ENCODE data around the gene CT83.

The CT83 gene, protein sequence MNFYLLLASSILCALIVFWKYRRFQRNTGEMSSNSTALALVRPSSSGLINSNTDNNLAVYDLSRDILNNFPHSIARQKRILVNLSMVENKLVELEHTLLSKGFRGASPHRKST

DNA sequence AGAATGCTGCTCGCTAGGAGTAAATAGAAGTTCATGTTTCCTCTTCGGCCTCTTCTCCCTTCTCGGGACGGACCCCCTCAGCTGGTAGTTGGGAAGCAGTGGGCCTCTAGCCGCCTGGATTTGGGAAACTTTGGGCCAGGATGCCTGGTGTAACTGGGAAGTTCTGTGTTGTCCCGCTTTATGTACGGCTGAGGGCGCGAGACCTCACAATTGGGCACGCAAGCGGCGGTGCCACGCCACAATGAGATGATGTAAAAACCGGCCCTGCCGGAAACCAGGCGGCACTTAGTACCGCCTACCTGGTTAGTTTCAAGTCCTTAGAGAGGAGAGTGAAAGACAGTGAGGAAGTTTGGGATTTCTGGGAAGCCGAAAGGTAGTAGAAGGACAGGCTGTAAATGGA lies at the start of gene CT83:
Gene CT83 (minus strand): TSS at position 155 of the 400 bp plus-strand sequence. CDS start 120 bp downstream, at position 35.
- Histone ChIP-seq H2AFZ (ENCODE audit: low read length, unreplicated experiment) (no peak within 1 kb of the TSS), H3K27ac (ENCODE audit: low read depth, low read length) (no peak within 1 kb of the TSS), H3K36me3 (ENCODE audit: insufficient read depth, low read length) (no peaks in the 10 kb centered on the region), H3K27me3 (ENCODE audit: insufficient read depth, low read length) (no peaks in the 10 kb centered on the region), H3K4me3 (ENCODE audit: low read depth, low read length) (no peak within 1 kb of the TSS), H3K79me2 (ENCODE audit: control insufficient read depth, insufficient read depth, low read length, unreplicated experiment) (no peaks in the 10 kb centered on the region), H3K4me1 (ENCODE audit: control insufficient read depth, insufficient read depth, low read length, unreplicated experiment) (no peaks in the 10 kb centered on the region)

DNA sequence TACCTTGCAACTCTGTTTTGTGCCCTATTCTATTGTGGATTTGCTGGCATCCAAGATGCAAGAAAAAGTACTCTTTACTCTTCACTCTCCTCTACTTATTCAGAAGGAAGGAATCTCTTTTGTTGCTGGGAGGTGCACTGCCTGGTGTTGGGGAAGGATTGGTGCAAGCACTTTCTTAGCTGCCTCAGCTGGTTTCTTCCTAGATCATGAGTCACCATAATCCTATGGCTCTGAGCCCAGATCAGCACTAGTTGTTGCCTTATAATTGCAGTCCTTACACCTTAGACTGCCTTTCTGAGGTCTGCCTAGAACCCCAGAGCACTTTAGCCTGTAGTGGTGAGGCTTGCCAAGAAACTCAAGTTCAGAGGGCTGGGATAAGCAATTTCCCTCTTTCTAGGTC lies 37.0 kb upstream of the CT83 start:
- Histone ChIP-seq H3K4me1 (ENCODE audit: control insufficient read depth, insufficient read depth, low read length, unreplicated experiment) (no peaks in the 10 kb centered on the region), H3K4me3 (ENCODE audit: low read depth, low read length) (no peak overlapping the region), H3K27me3 (ENCODE audit: insufficient read depth, low read length) (no peaks in the 10 kb centered on the region), H3K79me2 (ENCODE audit: control insufficient read depth, insufficient read depth, low read length, unreplicated experiment) (no peaks in the 10 kb centered on the region), H3K36me3 (ENCODE audit: insufficient read depth, low read length) (no peaks in the 10 kb centered on the region), H3K27ac (ENCODE audit: low read depth, low read length) (no peak overlapping the region), H2AFZ (ENCODE audit: low read length, unreplicated experiment) (no peak overlapping the region)

DNA sequence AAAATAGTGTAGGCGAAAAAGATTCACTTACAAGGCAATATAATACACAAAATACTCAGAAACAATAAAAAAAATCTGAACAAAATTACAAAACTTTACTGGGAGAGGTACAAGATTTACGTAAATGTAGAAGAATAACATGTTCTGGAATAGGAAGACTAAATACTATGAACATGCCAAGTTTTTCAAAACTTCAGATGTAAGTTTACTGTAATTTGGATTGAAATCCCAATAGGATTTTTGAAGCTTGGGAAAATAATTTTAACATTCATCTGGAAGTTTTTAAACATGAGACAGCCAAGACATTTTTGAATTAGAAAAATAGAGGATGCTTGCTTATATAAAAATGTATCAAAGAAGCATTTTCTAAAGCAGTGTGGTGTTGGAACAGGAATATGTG lies 30.5 kb upstream of the CT83 start:
- no peaks in the 10 kb centered on the region for H3K79me2 ChIP-seq (ENCODE audit: control insufficient read depth, insufficient read depth, low read length, unreplicated experiment)
- peaks cover 4% of the 10 kb centered on the region for H3K4me1 ChIP-seq (ENCODE audit: control insufficient read depth, insufficient read depth, low read length, unreplicated experiment)
- no peak overlapping the region for H2AFZ ChIP-seq (ENCODE audit: low read length, unreplicated experiment)
- no peak overlapping the region for H3K27ac ChIP-seq (ENCODE audit: low read depth, low read length)
- H3K27me3 ChIP-seq (ENCODE audit: insufficient read depth, low read length), result no peaks in the 10 kb centered on the region
- H3K36me3 ChIP-seq (ENCODE audit: insufficient read depth, low read length), result no peaks in the 10 kb centered on the region
- no peak overlapping the region for H3K4me3 ChIP-seq (ENCODE audit: low read depth, low read length)

DNA sequence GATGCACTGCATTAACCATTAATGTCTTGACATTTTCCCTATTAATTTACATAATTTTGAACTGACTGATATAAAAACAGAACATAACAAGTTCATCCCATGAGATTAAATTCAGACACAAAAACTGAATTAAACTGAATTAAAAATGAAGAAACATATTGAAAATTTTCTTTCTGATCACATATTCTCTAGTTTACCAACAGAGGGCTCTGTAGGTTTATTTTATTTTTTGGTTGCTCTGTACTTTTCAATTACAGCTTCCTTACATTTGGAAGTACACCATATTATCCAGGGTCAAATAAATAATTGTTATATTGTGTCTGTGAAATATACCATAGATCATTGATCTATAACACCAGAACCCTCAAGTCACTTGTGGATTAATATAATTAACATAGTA lies 27.3 kb upstream of the CT83 start:
- no peak overlapping the region for H3K4me3 ChIP-seq (ENCODE audit: low read depth, low read length)
- no peaks in the 10 kb centered on the region for H3K36me3 ChIP-seq (ENCODE audit: insufficient read depth, low read length)
- no peaks in the 10 kb centered on the region for H3K79me2 ChIP-seq (ENCODE audit: control insufficient read depth, insufficient read depth, low read length, unreplicated experiment)
- no peaks in the 10 kb centered on the region for H3K27me3 ChIP-seq (ENCODE audit: insufficient read depth, low read length)
- H3K27ac ChIP-seq (ENCODE audit: low read depth, low read length), result no peak overlapping the region
- peaks cover 4% of the 10 kb centered on the region for H3K4me1 ChIP-seq (ENCODE audit: control insufficient read depth, insufficient read depth, low read length, unreplicated experiment)
- H2AFZ ChIP-seq (ENCODE audit: low read length, unreplicated experiment), result no peak overlapping the region

DNA sequence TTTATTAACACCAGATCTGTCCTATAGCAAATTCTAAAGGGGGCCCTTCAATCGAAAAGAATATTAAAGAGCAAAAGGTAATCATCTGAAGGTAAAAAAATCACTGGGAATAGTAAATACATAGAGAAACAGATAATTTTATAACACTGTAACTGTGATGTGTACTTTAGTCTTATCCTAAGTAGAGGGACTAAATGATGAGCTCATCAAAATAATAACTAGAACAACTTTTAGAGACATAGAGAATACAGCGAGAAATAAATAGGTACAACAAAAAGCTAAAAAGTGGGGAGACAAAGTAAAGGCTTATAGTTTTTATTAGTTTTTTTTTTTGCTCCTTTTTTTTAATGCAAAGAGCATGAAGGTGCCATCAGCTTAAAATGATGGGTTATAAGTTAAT lies 17.3 kb upstream of the CT83 start:
- Histone ChIP-seq H3K79me2 (ENCODE audit: control insufficient read depth, insufficient read depth, low read length, unreplicated experiment) (no peaks in the 10 kb centered on the region), H3K4me1 (ENCODE audit: control insufficient read depth, insufficient read depth, low read length, unreplicated experiment) (no peaks in the 10 kb centered on the region), H3K4me3 (ENCODE audit: low read depth, low read length) (no peak overlapping the region), H3K27ac (ENCODE audit: low read depth, low read length) (no peak overlapping the region), H3K36me3 (ENCODE audit: insufficient read depth, low read length) (no peaks in the 10 kb centered on the region), H3K27me3 (ENCODE audit: insufficient read depth, low read length) (no peaks in the 10 kb centered on the region), H2AFZ (ENCODE audit: low read length, unreplicated experiment) (no peak overlapping the region)

DNA sequence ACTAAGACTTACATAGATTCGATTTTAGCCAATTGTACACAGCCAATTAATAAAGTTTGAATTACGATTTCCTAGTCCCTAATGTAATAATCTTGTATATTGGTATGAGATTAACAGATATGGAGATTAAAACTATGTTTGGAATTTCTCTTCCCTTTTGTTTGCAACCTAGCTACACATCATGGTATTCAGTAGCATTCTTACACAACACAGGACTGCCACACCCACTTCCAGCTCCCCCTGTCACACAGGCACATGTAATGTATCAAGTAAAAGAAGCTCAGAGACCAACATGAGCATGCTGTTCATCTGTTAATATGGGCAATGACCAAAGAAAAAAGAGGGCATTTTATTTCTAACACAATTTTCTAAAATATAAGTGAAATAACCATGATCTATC lies 13.6 kb downstream of the CT83 start:
- Histone ChIP-seq H3K27ac (ENCODE audit: low read depth, low read length) (no peak overlapping the region), H3K4me1 (ENCODE audit: control insufficient read depth, insufficient read depth, low read length, unreplicated experiment) (no peaks in the 10 kb centered on the region), H3K36me3 (ENCODE audit: insufficient read depth, low read length) (no peaks in the 10 kb centered on the region), H3K79me2 (ENCODE audit: control insufficient read depth, insufficient read depth, low read length, unreplicated experiment) (no peaks in the 10 kb centered on the region), H3K27me3 (ENCODE audit: insufficient read depth, low read length) (no peaks in the 10 kb centered on the region), H3K4me3 (ENCODE audit: low read depth, low read length) (no peak overlapping the region), H2AFZ (ENCODE audit: low read length, unreplicated experiment) (no peak overlapping the region)

DNA sequence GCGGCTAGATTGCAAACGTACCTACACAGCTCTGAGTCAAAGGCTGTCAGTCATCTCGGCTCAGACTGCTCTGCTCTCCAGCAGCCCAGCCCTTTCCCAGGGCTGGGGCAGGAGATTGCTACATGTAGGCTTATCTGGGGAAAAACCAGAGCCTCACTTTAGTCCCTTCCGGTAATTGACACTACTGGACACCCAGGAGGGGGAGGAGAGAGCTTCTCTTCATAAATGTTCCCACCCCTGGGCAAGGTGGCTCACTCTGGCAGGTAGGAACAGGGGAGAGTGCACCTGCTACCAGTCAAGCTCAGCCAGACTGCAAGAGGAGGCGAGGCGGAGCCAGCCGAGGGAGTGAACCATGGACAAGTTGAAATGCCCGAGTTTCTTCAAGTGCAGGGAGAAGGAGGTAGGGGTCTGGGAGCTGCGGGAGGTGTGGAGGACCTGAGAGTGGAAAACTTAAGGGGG lies 26.4 kb downstream of the CT83 start, which contains the start of gene SLC6A14:
Gene SLC6A14 (plus strand): TSS at position 249 of the 459 bp plus-strand sequence. CDS start 104 bp downstream, at position 353.
- Histone ChIP-seq H3K27ac (ENCODE audit: low read depth, low read length) (no peak within 1 kb of the TSS), H3K79me2 (ENCODE audit: control insufficient read depth, insufficient read depth, low read length, unreplicated experiment) (no peaks in the 10 kb centered on the region), H3K4me1 (ENCODE audit: control insufficient read depth, insufficient read depth, low read length, unreplicated experiment) (no peaks in the 10 kb centered on the region), H2AFZ (ENCODE audit: low read length, unreplicated experiment) (no peak within 1 kb of the TSS), H3K36me3 (ENCODE audit: insufficient read depth, low read length) (no peaks in the 10 kb centered on the region), H3K4me3 (ENCODE audit: low read depth, low read length) (no peak within 1 kb of the TSS), H3K27me3 (ENCODE audit: insufficient read depth, low read length) (no peaks in the 10 kb centered on the region)

DNA sequence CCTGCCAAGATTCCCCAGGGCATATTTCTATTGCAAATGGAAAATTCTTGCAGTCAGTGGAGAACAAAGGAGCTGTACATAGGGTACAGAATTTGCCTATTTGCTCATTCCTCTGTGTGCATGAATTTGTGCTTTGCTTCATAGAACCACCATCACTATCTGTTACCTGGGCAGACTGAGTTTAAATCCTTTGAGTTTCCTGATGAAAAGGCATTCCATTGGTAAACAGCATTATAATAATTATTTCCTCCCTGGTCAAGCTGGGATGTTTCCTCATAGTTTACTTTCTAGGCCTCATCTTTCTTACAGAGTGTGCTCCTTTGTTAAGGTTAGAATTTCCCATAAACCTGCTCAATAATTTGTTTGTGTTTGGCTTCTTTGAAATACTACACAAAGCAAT lies 27.2 kb downstream of the CT83 start:
- Histone ChIP-seq H3K4me1 (ENCODE audit: control insufficient read depth, insufficient read depth, low read length, unreplicated experiment) (no peaks in the 10 kb centered on the region), H3K27ac (ENCODE audit: low read depth, low read length) (no peak overlapping the region), H3K36me3 (ENCODE audit: insufficient read depth, low read length) (no peaks in the 10 kb centered on the region), H2AFZ (ENCODE audit: low read length, unreplicated experiment) (no peak overlapping the region), H3K4me3 (ENCODE audit: low read depth, low read length) (no peak overlapping the region), H3K79me2 (ENCODE audit: control insufficient read depth, insufficient read depth, low read length, unreplicated experiment) (no peaks in the 10 kb centered on the region), H3K27me3 (ENCODE audit: insufficient read depth, low read length) (no peaks in the 10 kb centered on the region)

DNA sequence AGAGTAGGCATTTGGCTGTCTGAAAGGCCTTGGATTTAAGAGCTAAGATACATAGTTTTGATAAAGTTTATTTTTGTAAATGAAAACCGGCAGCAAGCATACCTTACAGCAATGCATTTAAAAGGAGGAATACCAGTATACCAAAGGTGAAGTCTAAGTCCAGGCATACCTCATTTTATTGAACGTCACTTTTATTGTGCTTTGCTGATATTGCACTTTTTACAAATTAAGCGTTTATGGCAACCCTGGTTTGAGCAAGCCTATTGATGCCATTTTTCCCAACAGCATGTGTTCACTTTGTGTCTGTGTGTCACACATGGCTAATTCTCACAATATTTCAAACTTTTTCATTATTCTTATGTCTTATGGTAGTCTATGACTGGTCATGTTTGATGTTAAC lies 34.8 kb downstream of the CT83 start:
- H3K79me2 ChIP-seq (ENCODE audit: control insufficient read depth, insufficient read depth, low read length, unreplicated experiment), result no peaks in the 10 kb centered on the region
- no peak overlapping the region for H2AFZ ChIP-seq (ENCODE audit: low read length, unreplicated experiment)
- no peaks in the 10 kb centered on the region for H3K27me3 ChIP-seq (ENCODE audit: insufficient read depth, low read length)
- no peak overlapping the region for H3K4me3 ChIP-seq (ENCODE audit: low read depth, low read length)
- H3K4me1 ChIP-seq (ENCODE audit: control insufficient read depth, insufficient read depth, low read length, unreplicated experiment), result no peaks in the 10 kb centered on the region
- H3K36me3 ChIP-seq (ENCODE audit: insufficient read depth, low read length), result no peaks in the 10 kb centered on the region
- H3K27ac ChIP-seq (ENCODE audit: low read depth, low read length), result no peak overlapping the region

DNA sequence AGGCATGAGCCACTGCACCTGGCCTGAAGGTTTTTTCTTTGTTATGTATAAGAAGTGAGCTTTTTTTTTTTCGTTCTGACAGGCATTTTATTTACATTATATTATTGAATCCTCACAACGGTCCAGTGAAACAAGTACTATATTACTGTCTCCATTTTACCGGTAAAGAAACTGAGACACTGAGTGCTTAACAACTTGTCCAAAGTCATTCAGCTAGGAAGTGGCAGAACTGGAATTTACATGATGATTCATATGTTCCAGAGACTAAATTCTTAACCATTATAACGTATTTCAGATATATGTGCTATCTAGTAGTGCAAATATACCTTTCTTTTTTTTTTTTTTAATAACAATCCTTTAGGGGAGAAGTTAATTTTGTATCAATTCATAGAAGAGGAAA lies 44.8 kb downstream of the CT83 start:
- Histone ChIP-seq H3K4me1 (ENCODE audit: control insufficient read depth, insufficient read depth, low read length, unreplicated experiment) (no peaks in the 10 kb centered on the region), H3K36me3 (ENCODE audit: insufficient read depth, low read length) (no peaks in the 10 kb centered on the region), H2AFZ (ENCODE audit: low read length, unreplicated experiment) (no peak overlapping the region), H3K79me2 (ENCODE audit: control insufficient read depth, insufficient read depth, low read length, unreplicated experiment) (no peaks in the 10 kb centered on the region), H3K27ac (ENCODE audit: low read depth, low read length) (no peak overlapping the region), H3K4me3 (ENCODE audit: low read depth, low read length) (no peak overlapping the region), H3K27me3 (ENCODE audit: insufficient read depth, low read length) (no peaks in the 10 kb centered on the region)

DNA sequence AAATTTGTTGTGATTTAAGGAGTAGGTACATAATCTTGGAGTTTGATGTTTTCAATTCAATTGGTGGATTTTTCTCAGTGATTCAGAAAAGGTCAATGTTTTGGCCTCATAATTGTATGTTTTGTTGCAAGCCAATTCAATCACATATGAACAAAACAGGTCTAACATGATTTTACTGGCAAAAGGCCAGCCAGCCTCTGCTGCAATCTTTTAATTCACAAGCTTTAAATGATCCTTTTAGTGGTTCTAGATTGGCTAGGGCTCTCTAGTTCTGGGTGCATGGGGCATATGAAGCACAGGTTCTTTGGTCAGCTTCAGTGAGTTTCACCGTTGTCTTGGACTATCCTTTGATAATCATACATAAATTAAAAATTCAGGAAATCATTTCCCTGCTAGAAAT lies 45.6 kb downstream of the CT83 start:
- Histone ChIP-seq H3K36me3 (ENCODE audit: insufficient read depth, low read length) (no peaks in the 10 kb centered on the region), H2AFZ (ENCODE audit: low read length, unreplicated experiment) (no peak overlapping the region), H3K27me3 (ENCODE audit: insufficient read depth, low read length) (no peaks in the 10 kb centered on the region), H3K4me3 (ENCODE audit: low read depth, low read length) (no peak overlapping the region), H3K79me2 (ENCODE audit: control insufficient read depth, insufficient read depth, low read length, unreplicated experiment) (no peaks in the 10 kb centered on the region), H3K4me1 (ENCODE audit: control insufficient read depth, insufficient read depth, low read length, unreplicated experiment) (no peaks in the 10 kb centered on the region), H3K27ac (ENCODE audit: low read depth, low read length) (no peak overlapping the region)
